NCI-H2029 treated with DMSO at 0.1 percent for 48 hours (cell line): ENCODE measurements around the gene MGA.

ENCODE experiments used
- DNase-seq: peaks from one replicate; lab custom pipeline; 2025; lab: John Stamatoyannopoulos, UW

The MGA gene

DNA sequence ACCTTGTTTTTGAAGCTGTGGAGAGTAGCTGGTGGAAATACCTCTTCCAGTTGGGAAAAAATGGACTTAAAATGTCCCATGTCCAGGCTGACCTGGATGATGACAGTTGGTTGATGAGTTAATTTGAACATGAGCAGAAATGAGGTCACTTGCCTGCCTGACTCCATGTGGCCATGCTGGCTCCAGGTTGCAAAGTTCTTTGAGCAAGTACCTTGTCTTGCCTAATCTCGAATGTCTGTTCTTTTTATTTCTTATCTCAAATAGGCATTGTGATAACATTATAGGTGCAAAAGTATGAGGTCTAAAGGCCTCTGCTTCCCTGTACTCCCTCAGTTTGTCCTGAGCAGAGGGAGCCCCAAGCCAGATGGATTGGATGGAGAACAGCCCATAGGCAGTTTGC, 123.1 kb downstream of the MGA start:
- DNase-seq: no peak

DNA sequence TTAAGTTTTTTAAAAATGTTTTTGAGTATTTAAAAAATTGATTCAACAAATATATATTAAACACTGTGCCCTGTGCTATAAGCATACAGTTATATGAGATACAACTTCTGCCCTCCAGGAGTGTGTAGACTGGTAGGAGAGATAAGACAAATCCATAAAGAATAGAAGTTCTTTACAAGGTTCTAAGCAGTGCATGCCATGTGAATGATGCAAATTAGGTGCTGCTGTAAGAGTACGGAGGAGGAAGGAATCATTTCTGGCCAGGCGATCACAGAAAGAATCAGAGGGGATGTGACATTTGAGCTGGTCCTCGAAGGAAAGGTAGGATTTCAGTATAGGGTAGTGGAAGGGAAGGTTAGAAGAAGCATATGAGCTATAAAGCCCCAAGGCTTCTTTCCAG, 128.1 kb downstream of the MGA start:
- no peak for DNase-seq

DNA sequence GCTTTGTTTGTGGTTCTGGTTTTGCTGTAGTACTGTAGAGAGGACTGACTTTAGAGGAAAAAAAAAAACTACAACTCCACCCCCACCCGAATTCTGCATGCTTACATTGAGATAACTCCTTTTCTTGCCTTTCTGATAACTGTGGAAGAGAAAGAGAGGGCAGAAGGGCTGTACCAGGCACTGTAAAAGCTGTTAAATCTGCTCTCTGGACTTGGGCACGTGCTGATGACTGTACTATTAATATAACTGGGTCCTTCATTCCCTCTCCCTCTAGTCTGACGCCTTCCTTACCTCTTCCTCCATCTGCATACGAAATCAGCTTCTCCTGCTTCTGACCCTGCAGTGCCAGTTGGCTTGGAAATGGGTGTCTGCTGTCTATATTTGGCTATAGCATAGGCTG, 129.0 kb downstream of the MGA start:
- DNase-seq: no peak

DNA sequence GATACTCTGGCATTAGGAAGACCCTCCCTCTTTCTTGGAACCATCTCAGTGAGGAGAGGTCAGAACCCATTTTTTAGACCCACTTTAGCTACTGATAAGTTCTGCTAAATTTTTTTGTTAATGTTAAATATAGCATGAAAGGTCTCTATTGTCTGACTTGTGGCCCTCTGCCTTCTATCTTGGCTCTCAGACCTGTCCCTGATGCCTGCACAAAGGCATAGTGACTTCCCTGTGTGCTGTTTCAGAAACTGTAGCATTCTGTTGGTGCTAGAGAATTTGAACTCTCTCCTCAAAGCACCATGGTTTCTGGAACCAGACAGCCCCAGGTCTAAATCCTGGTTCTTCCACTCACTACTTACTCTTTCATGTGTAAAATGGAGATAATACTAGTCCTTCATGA, 129.5 kb downstream of the MGA start:
- no peak for DNase-seq

DNA sequence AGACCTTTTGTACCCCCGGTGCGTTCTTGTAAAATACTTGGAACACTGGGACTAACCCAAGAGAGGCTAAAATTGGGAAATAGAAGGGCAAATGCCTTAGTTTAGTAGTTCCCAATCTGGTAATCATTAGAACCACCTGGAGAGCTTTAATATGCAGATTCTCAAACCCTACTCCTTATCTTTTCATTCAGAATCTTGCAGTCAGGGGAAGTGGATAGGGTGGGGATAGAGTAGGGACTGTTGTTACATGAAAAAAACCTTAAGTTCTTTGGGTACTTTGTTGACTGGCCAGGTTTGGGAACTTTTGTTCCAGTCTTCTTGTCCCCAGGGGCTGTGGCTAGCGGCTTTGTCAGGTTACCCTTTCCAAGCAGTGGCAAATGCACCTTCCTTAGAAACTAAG, 130.0 kb downstream of the MGA start:
- DNase-seq: no peak

DNA sequence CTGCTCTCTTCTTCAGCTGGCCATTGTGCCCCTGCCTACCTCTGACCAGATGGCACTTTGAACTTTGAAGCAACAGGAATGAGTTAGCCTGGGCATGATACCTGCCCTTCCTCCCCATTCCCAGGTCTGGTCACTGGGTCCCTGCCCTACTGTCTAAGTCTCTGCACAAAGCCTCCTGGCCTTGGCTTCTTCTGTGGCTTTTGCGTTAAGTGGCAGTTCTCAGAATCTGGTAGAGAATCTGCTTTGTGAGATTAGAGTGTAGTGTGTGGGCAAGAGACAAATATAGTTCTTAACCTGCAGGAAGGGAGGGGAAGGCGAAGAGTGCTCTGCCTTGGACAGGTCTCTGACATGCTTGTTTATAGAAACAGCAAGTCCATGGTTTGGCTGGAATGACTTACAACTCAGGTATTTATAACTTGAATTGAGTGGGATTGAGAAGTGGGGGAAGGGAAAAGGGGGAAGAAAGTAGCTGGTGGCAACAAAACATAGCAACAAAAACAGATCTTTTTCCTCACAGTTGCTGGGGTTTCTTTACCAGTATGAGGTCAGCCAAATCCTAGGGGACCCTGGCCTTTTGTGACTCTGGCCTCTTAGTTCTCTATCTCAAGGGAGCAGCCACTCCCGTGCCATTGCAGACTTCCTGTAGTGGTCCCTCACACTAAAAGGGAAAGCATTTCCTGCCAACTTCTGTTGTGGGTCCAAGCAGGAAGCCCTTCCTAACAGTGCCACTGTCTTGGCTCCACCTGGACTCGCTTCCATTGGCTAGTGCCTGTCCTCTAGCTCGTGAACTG, 130.7 kb downstream of the MGA start:
- DNase-seq: no peak

DNA sequence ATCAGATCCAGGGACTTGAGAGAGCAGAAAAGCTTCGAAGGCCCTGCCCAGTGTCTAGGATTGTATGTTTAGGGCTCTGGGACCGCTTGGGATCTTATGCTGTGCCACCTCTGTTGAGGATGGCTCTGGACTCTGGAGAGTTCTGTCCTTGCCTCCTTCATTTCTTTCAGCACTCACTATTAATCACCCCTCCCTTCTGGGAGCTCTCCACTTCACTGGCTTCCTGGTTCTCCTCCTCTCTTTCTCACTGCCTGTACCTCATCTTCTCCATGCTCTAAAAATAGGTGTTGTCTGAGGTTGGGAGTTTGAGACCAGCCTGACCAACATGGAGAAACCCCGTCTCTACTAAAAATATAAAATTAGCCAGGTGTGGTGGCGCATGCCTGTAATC, 131.3 kb downstream of the MGA start:
- DNase-seq: no peak

DNA sequence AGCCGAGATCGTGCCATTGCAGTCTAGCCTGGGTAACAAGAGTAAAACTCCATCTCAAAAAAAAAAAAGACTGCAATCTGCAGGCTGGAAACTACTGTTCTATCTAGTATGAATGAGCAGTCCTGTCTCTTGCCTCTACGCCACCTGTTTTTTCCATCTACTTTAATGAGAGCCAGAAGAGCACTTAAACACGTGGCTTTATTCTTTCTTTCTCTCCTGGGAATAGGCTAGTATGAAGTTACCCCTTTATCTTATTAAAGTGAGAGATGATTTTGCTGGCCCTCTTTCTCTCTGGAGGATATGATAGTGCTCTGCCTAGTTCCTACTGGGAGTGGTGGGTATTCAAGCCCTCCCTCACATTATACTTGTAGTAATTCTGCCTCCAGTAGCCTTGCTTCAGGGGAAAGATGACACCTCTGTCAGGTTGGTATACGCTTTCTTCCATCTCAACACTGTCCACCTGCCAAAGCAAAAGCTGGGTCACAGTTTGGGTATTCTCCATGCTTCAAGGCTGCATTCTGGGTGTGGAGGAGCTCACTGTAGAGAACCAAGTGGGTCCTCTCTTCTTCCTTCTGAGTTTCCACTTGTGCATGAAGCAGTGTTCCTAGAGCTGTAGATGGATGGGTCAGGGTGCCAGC, 131.9 kb downstream of the MGA start:
- no peak for DNase-seq

DNA sequence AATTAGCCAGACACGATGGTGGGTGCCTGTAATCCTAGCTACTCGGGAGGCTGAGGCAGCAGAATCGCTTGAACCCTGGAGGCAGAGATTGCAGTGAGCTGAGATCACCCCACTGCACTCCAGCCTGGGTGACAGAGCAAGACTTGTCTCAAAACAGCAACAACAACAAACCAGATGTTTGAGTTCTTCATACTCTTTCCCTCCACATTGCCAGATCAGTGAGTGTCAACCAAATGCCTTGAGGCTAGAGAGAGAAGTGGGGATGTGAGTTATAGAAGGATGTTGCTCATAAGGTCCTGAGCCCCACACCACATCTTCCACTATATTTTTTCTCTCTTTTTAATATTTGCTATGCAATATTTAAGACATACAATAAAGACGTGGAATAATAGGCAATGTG, 133.9 kb downstream of the MGA start:
- no peak for DNase-seq

DNA sequence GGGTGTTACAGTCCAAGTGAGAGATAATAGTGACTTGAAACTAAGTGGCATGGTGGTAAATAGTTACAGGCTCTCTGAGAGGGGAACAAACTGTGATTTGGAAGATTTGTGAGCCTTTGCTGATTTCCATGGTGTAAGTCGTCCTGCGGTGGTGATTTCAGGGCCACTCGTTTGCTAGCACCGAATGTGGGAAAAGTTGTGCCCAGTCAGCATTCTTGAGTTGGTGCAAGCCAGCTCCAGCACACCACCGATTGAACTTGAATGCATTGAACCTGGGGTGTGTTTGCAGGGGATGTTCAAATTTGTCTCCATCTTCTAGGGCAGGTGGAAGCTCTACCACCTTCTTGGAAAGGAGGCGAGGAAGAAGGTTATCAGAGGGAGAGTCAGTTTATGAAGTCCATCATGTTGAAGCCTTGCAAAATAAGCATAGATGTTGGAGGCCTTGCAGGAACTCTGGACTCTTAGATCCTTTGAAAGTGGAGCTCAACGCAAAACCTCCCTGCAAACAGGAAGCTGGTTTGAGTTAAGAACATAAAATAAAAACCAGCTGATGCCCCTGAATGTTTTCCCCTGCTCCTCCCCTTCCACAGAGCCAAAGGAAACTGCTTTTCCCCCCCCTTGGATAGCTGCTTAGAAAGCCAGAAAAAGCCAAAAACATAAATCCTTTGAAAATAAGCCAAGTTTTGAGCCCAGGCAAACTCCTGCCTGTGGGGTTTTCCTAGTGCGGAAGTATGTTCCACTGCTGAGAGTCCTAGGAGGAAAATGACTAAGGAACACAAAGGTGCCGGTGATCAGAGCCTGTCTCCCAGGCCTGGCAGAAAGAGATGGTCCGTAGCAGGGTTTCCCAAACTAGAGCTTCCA, 136.0 kb downstream of the MGA start:
- DNase-seq: no peak

DNA sequence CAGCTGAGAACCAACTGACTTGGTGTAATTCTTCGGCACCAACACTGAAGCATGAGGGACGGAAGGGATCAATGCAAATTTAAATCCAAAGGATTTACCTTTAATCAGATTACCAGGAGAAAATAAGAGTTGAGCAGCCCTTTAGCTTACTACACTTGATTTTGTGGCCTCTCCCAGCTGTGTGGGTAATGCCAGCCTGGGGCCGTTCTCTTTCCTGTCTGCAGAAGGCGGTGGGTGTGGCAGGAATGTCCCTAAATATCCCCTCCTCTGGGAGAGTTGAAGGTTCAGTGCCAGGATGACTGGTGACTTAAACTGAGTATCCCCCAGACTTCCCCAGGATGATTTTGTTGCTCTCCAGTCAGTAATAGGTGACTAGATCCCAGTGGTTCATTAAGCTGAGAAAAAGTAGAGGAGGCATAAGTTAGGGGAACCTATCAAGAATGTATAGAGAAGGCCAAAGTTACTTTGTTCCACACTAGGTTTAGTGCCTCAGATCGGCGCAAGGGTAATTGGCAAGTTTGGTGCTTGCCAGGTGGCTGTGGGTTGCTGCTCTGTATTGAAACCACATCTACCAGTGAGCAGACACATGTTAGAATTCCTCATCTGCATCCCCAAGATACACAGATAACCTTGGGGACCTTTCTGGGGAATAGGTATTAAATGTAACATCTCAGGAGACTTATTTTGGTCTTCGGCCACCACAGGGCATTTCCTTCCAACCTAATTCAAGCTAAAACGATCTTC, 137.2 kb downstream of the MGA start:
- DNase-seq: no peak

DNA sequence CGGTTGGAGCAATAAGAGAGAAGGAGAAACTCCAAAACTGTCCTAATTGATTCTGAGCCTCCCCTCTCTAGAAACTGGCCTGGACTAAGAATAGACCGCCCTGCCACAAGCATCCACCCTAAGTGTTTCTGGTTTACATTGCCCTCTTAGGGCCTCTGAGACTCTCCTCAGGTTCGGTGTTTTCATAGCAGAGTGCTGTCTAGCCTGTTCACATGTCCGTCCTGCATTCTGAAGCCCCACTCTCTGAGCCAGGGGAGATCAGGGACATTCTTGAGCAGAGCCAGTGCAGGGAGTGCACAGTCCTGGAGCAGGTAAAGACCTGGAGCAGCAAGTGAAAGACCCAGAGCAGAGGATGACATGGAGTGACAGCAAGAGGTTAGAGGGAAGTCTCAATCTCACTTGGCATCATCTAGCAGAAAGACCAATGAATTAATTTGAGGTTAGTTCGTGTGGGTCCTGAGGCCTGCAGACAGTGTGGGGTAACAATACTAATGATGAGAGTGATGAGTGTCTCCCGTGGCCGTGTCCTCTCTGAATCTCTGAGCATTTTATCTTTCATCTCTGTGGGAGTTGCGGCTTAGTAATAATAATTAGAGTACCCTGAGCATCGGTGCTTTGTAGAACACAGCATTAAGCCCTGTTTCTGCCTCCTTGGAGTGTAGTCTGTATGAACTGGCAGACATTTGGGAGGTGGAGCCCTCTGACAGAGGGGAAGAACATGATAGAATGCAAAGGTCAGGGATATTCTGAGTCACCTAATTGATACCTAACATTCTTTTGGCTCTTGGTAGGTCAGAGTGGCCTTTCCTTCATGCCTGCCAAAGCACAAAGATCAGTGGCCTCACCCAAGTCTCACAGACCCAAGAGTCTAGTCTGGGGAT, 138.6 kb downstream of the MGA start:
- no peak for DNase-seq

DNA sequence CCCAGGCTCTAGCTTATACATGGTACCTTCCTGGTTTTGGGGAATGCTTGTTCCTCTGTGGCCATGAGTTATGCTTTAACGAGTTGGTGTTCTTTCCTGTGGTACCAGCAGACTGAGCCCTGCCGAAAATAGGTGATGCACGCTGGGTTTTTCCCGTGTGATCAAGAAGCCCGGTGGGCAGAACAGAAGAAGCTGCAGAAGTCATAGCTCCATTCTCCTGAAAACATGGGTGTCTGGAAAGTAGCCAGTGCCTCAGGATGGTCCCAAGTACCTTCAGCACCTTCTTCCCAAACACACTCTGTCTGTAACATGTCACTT, 139.2 kb downstream of the MGA start:
- no peak for DNase-seq

DNA sequence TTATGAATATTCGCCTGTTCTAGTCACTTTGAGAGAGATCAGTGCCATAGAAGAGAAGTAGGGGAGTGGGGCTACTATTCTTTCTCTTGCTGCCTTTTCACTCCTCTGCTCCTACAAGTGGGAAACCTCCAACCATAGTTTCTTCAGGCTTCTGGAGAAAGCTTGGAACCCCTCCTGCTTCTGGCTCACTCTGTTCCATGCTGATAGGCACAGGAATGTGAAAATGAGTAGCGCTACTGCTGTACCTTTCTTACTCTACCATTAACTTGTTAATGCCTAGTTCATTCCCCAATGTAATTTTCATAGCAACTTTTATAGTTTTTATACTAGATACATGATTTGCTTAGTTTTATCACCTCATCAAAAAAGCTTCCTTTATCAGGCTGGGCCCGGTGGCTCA, 141.0 kb downstream of the MGA start:
- no peak for DNase-seq

DNA sequence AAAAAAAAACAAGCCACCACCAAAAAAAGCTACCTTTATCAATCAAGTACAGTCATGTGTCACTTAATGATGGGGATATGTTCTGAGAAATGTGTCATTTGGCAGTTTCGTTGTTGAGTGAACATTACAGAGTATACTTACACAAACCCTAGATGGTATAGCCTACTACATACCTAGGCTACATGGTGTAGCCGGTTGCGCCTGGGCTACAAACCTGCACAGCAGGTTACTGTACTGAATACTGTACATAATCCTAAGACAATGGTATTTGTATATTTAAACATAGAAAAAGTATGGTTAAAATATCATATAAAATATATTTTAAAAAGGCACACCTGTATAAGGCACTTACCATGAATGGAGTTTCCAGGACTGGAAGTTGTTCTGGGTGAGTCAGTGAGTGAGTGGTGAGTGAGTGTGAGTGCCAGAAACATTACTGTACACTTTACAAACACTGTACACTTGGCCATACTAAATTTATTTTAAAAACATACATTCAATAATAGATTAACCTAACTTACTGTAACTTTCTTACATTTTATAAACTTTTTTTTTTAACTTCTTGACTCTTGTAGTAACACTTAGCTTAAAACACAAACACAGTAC, 141.7 kb downstream of the MGA start:
- DNase-seq: no peak

DNA sequence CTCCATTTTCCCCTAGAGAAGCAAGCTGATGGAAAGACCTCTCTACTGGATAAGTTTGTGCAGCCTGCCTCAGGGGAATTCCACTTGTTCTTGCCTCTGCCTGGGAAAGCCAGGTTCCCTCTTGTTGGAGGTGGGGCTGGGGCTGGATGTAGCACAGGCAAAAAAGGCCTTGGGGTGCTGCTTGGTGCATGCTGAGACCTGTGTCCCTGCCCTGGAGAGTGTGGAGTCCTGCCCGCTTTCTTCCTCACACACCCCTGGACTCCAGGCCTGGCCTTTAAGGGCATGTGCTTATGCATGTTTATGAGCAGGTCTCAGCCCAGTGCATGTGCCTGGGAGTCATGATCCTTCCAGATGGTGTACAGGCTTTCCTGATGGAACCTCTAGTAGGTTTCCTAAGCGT, 144.2 kb downstream of the MGA start:
- no peak for DNase-seq

DNA sequence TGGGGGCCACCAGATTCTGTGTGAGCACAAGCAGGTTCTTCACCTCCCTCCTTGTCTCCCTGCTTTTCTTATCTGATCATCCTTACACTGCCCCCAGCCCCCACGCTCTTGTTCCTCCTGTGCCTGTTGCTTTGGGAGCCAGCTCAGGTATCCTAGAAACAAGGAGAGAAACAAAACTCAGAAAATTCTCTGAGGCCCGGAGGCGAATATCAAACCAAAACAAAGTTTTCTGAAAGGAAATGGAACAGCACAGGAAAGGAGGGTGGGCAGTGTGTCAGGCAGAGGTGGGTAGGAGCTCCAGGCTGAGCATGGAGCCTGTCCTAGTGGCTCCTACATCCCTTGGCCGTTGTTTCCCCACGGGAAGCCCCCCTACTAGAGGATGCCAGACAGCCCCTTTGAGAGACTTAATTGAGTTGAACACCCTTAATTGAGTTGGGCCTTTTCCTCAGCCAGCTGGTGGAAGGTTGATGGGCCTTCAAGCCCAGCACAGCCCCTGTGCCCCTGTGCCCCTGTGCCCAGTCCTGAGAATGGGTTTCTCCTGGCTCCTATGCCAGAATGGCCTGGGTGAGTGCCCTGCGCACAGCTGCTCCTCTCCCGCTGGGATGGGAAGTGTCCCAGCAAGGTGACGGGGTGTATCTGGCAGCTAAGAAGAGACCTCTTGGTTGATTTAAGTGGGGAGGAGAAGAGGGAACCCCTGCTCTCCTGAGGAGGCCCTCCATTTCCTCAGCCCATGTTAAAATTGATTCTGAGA, 144.9 kb downstream of the MGA start:
- no peak for DNase-seq

DNA sequence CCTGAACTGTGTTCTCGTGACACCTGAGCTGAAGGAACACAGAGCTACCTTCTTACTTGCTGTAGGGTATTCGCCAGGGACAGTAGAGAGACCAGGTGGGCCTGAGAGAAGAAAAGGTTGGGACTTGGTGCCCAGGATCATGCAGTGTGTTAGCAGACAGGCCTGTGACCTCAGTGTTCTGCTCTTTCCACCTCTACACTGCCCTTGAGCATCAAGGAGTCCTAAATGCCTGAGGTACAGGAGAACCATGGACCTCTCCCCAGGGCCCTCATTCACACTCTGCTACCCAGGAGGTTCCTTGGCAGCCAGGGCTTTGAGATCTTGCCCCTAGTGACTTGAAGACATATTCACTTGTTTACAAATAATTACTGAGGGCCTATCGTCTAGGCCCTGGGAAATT, 145.5 kb downstream of the MGA start:
- DNase-seq: no peak

DNA sequence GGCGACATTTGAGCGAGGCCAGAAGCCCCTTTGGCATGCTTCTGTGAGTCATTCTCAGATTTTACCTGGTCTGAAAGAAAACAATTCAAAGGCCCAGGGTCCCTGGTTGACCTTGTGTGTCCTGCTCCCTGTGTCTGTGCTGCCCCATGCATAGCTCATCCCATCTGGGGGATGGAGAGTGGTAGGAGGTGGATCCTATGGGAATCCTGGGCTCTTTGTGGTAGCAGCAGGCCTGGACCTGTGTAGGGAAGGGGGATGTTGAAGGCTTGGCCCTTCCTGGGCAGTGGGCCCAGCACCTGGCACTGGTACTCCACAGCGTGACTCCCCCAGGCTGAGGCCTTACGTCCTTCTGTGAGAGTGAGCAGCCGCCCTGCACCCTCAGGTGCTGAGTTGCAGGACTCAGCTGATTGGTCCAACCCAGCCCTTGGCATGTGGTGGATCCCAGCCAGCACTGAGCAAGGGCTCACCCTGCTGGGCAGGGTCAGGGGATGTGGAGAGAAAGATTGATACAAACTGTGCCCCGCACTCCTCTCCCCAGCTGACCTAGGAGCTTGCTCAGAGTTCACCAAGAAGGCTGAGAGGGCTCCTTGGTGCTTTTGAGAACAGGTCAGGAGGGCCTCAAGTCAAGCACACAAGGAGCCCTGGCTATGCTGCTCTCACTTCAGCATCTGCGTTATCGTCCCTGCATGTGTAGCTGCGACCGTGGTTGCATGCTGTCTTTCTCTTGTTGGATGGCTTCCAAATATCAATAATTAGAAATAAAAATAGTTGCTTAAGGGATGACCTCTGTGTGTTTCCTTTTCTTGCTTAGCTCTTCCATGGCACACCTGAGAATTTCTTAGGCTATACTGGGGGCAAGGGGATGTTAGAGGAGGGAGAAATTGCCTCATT, 146.3 kb downstream of the MGA start:
- no peak for DNase-seq
